H1 (cell line): ENCODE data around the gene TRIM29. TPM values are rescaled to one million over a fixed set of nuclear protein-coding genes. Genes with fewer than 3 reads are reported as not detected.

Experiments
- polyA plus RNA-seq, 7 experiments: library from polyadenylated mRNA; depleted of rRNA in 3 of 7; stranded (reverse) in 5 of 7; unstranded in 2 of 7; fragments of >200 nt in 5 of 7; fragments of 200-250 nt in 2 of 7; gene quantifications; 1 replicate in 5 of 7; 2 replicates in 1 of 7; 4 replicates in 1 of 7; pipeline versions ENCODE4 v1.2.1 to v1.2.3, GENCODE V29; 2011 to 2013; ENCODE audit warnings: missing spikeins in 2 of 7, mixed read lengths in 2 of 7
- total RNA-seq: library from RNA; stranded (reverse); fragmentation: NEBNext Ultra II Directional; extraction: Animal tissue kit (Norgen Biotek cat#: 25700); gene quantifications from 2 replicates; pipeline ENCODE4 v1.2.1, GENCODE V29; 2021
- TF ChIP-seq, protein P1 (sequence below): IDR thresholded peaks from 2 replicates; pipeline ENCODE4 v1.6.1; 2011; ENCODE audit warnings: low read length, improper control_type of control experiment

The TRIM29 gene
- total and polyA plus RNA-seq, 2 of the 8 experiments (the other 6 are each of a cell fraction or from before 2014, with no cell fraction given), result 0.17 to 0.43 TPM

DNA sequence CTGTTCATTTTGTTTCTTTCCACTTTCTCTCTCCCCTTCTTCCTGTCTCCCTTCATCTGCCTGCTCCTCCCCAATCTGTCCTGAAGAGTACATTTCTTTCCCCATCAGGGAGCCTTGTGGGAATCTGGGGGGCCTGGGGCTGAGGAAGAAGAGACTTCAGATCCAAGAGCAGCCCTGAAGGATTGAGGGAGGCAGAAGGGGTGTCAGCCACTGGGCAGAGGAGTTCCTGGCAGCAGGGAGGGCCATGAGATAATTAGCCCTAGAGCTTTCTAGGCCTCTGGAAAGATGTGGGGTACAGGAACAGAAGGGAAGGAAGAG is 48.5 kb upstream of the TRIM29 start (continued):
- TF ChIP-seq, protein P1, sequence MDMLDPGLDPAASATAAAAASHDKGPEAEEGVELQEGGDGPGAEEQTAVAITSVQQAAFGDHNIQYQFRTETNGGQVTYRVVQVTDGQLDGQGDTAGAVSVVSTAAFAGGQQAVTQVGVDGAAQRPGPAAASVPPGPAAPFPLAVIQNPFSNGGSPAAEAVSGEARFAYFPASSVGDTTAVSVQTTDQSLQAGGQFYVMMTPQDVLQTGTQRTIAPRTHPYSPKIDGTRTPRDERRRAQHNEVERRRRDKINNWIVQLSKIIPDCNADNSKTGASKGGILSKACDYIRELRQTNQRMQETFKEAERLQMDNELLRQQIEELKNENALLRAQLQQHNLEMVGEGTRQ, result no peak
